ENCODE results near the gene MYOC.

GRCh38 chr1:171590022-171590421 is 62.5 kb downstream of the MYOC start:
- TF ChIP-seq CTCF (IDR thresholded peaks at IDR 0.05) (no peak), POLR2AphosphoS5 (IDR thresholded peaks at IDR 0.05; ENCODE audit: low read depth, low read length) (no peak)
